ENCODE measurements around the gene CDC42SE2. TPM values are rescaled to one million over a fixed set of nuclear protein-coding genes. Genes with fewer than 3 reads are reported as not detected.

Gene CDC42SE2
- total and polyA plus RNA-seq, 3 experiments from 2014 or later, result 125 to 460 (median 131) TPM

GRCh38 chr5:131222731-131223130, 41.1 kb upstream of the CDC42SE2 start:
- H3K4me3 ChIP-seq (ENCODE audit: low read length), result no peak overlapping the region
- H3K27ac Mint-ChIP-seq, result peak overlapping the region in 4 of 8 donors; percentile 2 to 39 (median 14)
- DNase-seq, result no peak
- no peaks in the 10 kb centered on the region for H3K36me3 ChIP-seq (ENCODE audit: insufficient read depth, low read length)
- peaks cover 5 to 15% (median 12%) of the 10 kb centered on the region in 3 donors for H3K4me1 Mint-ChIP-seq
- no peaks in the 10 kb centered on the region for H3K9me3 ChIP-seq (ENCODE audit: low read length)
- H3K4me3 Mint-ChIP-seq, result no peak overlapping the region
- H3K27me3 ChIP-seq (ENCODE audit: insufficient read depth, low read length, poor library complexity, severe bottlenecking), result no peaks in the 10 kb centered on the region
- peaks cover 15% of the 10 kb centered on the region for H3K4me1 ChIP-seq (ENCODE audit: insufficient read depth, low read length)
- H3K36me3 Mint-ChIP-seq, result peaks cover 0 to 8% (median 1%) of the 10 kb centered on the region in 3 donors
- ChIA-PET CTCF (interaction anchor here (0.6 kb wide), 1 partner anchor 28 kb away, joined by 3 read pairs; no protein-coding TSS in a partner anchor), POLR2A (interaction anchor here (0.7 kb wide), 1 partner anchor 144 kb away, joined by 3 read pairs; no protein-coding TSS in a partner anchor)
- H3K27me3 Mint-ChIP-seq, result no peaks in the 10 kb centered on the region
- no peaks in the 10 kb centered on the region for H3K9me3 Mint-ChIP-seq
- no peak overlapping the region for H3K27ac ChIP-seq (ENCODE audit: low read depth, low read length)

GRCh38 chr5:131223751-131224386, 40.0 kb upstream of the CDC42SE2 start:
- DNase-seq, result no peak
- Histone ChIP-seq H3K4me3 (ENCODE audit: low read length) (no peak overlapping the region), H3K36me3 (ENCODE audit: insufficient read depth, low read length) (no peaks in the 10 kb centered on the region), H3K27ac (ENCODE audit: low read depth, low read length) (no peak overlapping the region), H3K27me3 (ENCODE audit: insufficient read depth, low read length, poor library complexity, severe bottlenecking) (no peaks in the 10 kb centered on the region), H3K9me3 (ENCODE audit: low read length) (no peaks in the 10 kb centered on the region), H3K4me1 (ENCODE audit: insufficient read depth, low read length) (peaks cover 18% of the 10 kb centered on the region)
- Mint-ChIP-seq H3K4me1 (peaks cover under 1 to 4% (median 4%) of the 10 kb centered on the region in 3 donors), H3K27ac (no peak overlapping the region), H3K27me3 (no peaks in the 10 kb centered on the region), H3K36me3 (peaks cover 0 to 4% (median 1%) of the 10 kb centered on the region in 3 donors), H3K9me3 (no peaks in the 10 kb centered on the region), H3K4me3 (no peak overlapping the region)
- ChIA-PET POLR2A (interaction anchor here (0.6 kb wide), 1 partner anchor 27 kb away, joined by 3 read pairs; no protein-coding TSS in a partner anchor), CTCF (interaction anchor here (1.3 to 1.5 kb wide), 2 partner anchors 9 to 41 kb away, joined by 4 read pairs; no protein-coding TSS in a partner anchor)

GRCh38 chr5:131224387-131225201, 39.3 kb upstream of the CDC42SE2 start:
- Mint-ChIP-seq H3K27me3 (no peaks in the 10 kb centered on the region), H3K9me3 (no peaks in the 10 kb centered on the region), H3K36me3 (peaks cover 0 to 4% (median 1%) of the 10 kb centered on the region in 3 donors), H3K27ac (no peak overlapping the region), H3K4me1 (peaks cover 0 to 4% (median 0%) of the 10 kb centered on the region in 3 donors), H3K4me3 (no peak overlapping the region)
- Histone ChIP-seq H3K4me3 (ENCODE audit: low read length) (no peak overlapping the region), H3K27ac (ENCODE audit: low read depth, low read length) (no peak overlapping the region), H3K36me3 (ENCODE audit: insufficient read depth, low read length) (no peaks in the 10 kb centered on the region), H3K4me1 (ENCODE audit: insufficient read depth, low read length) (peaks cover 18% of the 10 kb centered on the region), H3K27me3 (ENCODE audit: insufficient read depth, low read length, poor library complexity, severe bottlenecking) (no peaks in the 10 kb centered on the region), H3K9me3 (ENCODE audit: low read length) (no peaks in the 10 kb centered on the region)
- ChIA-PET POLR2A (interaction anchor here (0.6 kb wide), 1 partner anchor 26 kb away, joined by 3 read pairs; no protein-coding TSS in a partner anchor), CTCF (interaction anchor here (1.1 to 1.5 kb wide), 3 partner anchors 10 to 41 kb away, joined by 3 to 4 read pairs (median 4); no protein-coding TSS in a partner anchor)
- peak in 1 of 5 donors; percentile 24 for DNase-seq

- Mint-ChIP-seq H3K36me3 (peaks cover 0 to 4% (median 1%) of the 10 kb centered on the region in 3 donors), H3K9me3 (no peaks in the 10 kb centered on the region), H3K4me1 (peaks cover 3 to 8% (median 7%) of the 10 kb centered on the region in 3 donors), H3K27ac (no peak overlapping the region), H3K4me3 (no peak overlapping the region), H3K27me3 (no peaks in the 10 kb centered on the region)
- Histone ChIP-seq H3K4me3 (ENCODE audit: low read length) (no peak overlapping the region), H3K27me3 (ENCODE audit: insufficient read depth, low read length, poor library complexity, severe bottlenecking) (no peaks in the 10 kb centered on the region), H3K36me3 (ENCODE audit: insufficient read depth, low read length) (no peaks in the 10 kb centered on the region), H3K4me1 (ENCODE audit: insufficient read depth, low read length) (peaks cover 18% of the 10 kb centered on the region), H3K27ac (ENCODE audit: low read depth, low read length) (no peak overlapping the region), H3K9me3 (ENCODE audit: low read length) (no peaks in the 10 kb centered on the region)
- DNase-seq, result no peak
- ChIA-PET CTCF (interaction anchor here (1.1 kb wide), 1 partner anchor 11 kb away, joined by 3 read pairs; no protein-coding TSS in a partner anchor), POLR2A (no interaction called here)
These were observed 38.4 kb upstream of the CDC42SE2 start for GRCh38 chr5:131225282-131225974.

- Mint-ChIP-seq H3K4me1 (peaks cover 6 to 11% (median 7%) of the 10 kb centered on the region in 3 donors), H3K27me3 (no peaks in the 10 kb centered on the region), H3K36me3 (no peaks in the 10 kb centered on the region), H3K4me3 (no peak overlapping the region), H3K27ac (no peak overlapping the region), H3K9me3 (no peaks in the 10 kb centered on the region)
- Histone ChIP-seq H3K27ac (ENCODE audit: low read depth, low read length) (no peak overlapping the region), H3K36me3 (ENCODE audit: insufficient read depth, low read length) (no peaks in the 10 kb centered on the region), H3K9me3 (ENCODE audit: low read length) (no peaks in the 10 kb centered on the region), H3K4me1 (ENCODE audit: insufficient read depth, low read length) (peaks cover 18% of the 10 kb centered on the region), H3K27me3 (ENCODE audit: insufficient read depth, low read length, poor library complexity, severe bottlenecking) (no peaks in the 10 kb centered on the region), H3K4me3 (ENCODE audit: low read length) (no peak overlapping the region)
- ChIA-PET CTCF (no interaction called here), POLR2A (no interaction called here)
- DNase-seq, result no peak
These were observed 37.0 kb upstream of the CDC42SE2 start for GRCh38 chr5:131226899-131227298.

- no peak overlapping the region for H3K27ac Mint-ChIP-seq
- no peak overlapping the region for H3K4me3 Mint-ChIP-seq
- no peaks in the 10 kb centered on the region for H3K27me3 Mint-ChIP-seq
- H3K4me1 Mint-ChIP-seq, result peaks cover 6 to 11% (median 7%) of the 10 kb centered on the region in 3 donors
- H3K36me3 ChIP-seq (ENCODE audit: insufficient read depth, low read length), result no peaks in the 10 kb centered on the region
- peaks cover 16% of the 10 kb centered on the region for H3K4me1 ChIP-seq (ENCODE audit: insufficient read depth, low read length)
- CTCF ChIA-PET, result no interaction called here
- H3K9me3 ChIP-seq (ENCODE audit: low read length), result no peaks in the 10 kb centered on the region
- H3K27ac ChIP-seq (ENCODE audit: low read depth, low read length), result no peak overlapping the region
- no peaks in the 10 kb centered on the region for H3K36me3 Mint-ChIP-seq
- DNase-seq, result no peak
- H3K4me3 ChIP-seq (ENCODE audit: low read length), result no peak overlapping the region
- POLR2A ChIA-PET, result interaction anchor here (0.6 kb wide), 1 partner anchor 36 kb away, joined by 3 read pairs; no protein-coding TSS in a partner anchor
- H3K27me3 ChIP-seq (ENCODE audit: insufficient read depth, low read length, poor library complexity, severe bottlenecking), result no peaks in the 10 kb centered on the region
- H3K9me3 Mint-ChIP-seq, result no peaks in the 10 kb centered on the region
These were observed 35.2 kb upstream of the CDC42SE2 start for GRCh38 chr5:131228646-131229045.

GRCh38 chr5:131229623-131230022, 34.2 kb upstream of the CDC42SE2 start:
- peaks cover 6 to 11% (median 7%) of the 10 kb centered on the region in 3 donors for H3K4me1 Mint-ChIP-seq
- no peak overlapping the region for H3K4me3 Mint-ChIP-seq
- Histone ChIP-seq H3K9me3 (ENCODE audit: low read length) (no peaks in the 10 kb centered on the region), H3K4me3 (ENCODE audit: low read length) (no peak overlapping the region), H3K36me3 (ENCODE audit: insufficient read depth, low read length) (no peaks in the 10 kb centered on the region), H3K27me3 (ENCODE audit: insufficient read depth, low read length, poor library complexity, severe bottlenecking) (no peaks in the 10 kb centered on the region), H3K4me1 (ENCODE audit: insufficient read depth, low read length) (peaks cover 6% of the 10 kb centered on the region), H3K27ac (ENCODE audit: low read depth, low read length) (no peak overlapping the region)
- H3K27ac Mint-ChIP-seq, result peak overlapping the region in 3 of 8 donors; percentile 42 to 58 (median 49)
- no peaks in the 10 kb centered on the region for H3K27me3 Mint-ChIP-seq
- ChIA-PET CTCF (no interaction called here), POLR2A (interaction anchor here (0.5 kb wide), 1 partner anchor 11 kb away, joined by 11 read pairs; no protein-coding TSS in a partner anchor)
- no peaks in the 10 kb centered on the region for H3K36me3 Mint-ChIP-seq
- DNase-seq, result no peak
- no peaks in the 10 kb centered on the region for H3K9me3 Mint-ChIP-seq
